HepG2 (cell line): Measurements from ENCODE around the gene HDAC5. TPM values are rescaled to one million over a fixed set of nuclear protein-coding genes. Genes with fewer than 3 reads are reported as not detected.

Experiments used
- CEBPB ChIP-seq: IDR thresholded peaks from 2 replicates; pipeline ENCODE4 v1.6.1; 2011; ENCODE audit warnings: low read depth, low read length, improper control_type of control experiment, borderline replicate concordance
- HNF4A ChIP-seq: sonication (generic); formaldehyde crosslinking; IDR thresholded peaks from 2 replicates; pipeline ENCODE4 v1.4.0; 2020; ENCODE audit warnings: missing genetic modification reagents
- HOXD1 ChIP-seq: sonication (generic); formaldehyde crosslinking; IDR thresholded peaks from 2 replicates; pipeline ENCODE4 v1.5.0; 2020; ENCODE audit warnings: missing genetic modification reagents
- KDM4B ChIP-seq: sonication (generic); formaldehyde crosslinking; IDR thresholded peaks from 2 replicates; pipeline ENCODE4 v1.4.0; 2020; ENCODE audit warnings: missing genetic modification reagents
- KLF13 ChIP-seq: sonication (generic); formaldehyde crosslinking; IDR thresholded peaks from 2 replicates; pipeline ENCODE4 v1.4.0; 2020; ENCODE audit warnings: mild to moderate bottlenecking, missing genetic modification reagents
- NR2F2 ChIP-seq: IDR thresholded peaks from 2 replicates; pipeline ENCODE4 v1.6.1; 2012; ENCODE audit warnings: low read depth, inconsistent platforms, borderline replicate concordance
- PHB2 ChIP-seq: fragments of 450-650 bp; IDR thresholded peaks from 2 replicates; pipeline ENCODE4 v1.6.1; 2018; ENCODE audit not compliant: partially characterized antibody
- SAFB2 ChIP-seq: sonication (generic); formaldehyde crosslinking; IDR thresholded peaks from 2 replicates; pipeline ENCODE4 v1.5.1; 2020; ENCODE audit warnings: missing genetic modification reagents, low read depth, mild to moderate bottlenecking, borderline replicate concordance
- TAF15 ChIP-seq: fragments of 200-400 bp; formaldehyde crosslinking; IDR thresholded peaks from one replicate; pipeline ENCODE4 v1.6.1; 2018; ENCODE audit warnings: mild to moderate bottlenecking, low read depth, low read length; ENCODE audit not compliant: poor library complexity, severe bottlenecking
- ZFP1 ChIP-seq: IDR thresholded peaks from 2 replicates; pipeline ENCODE4 v1.6.1; 2016
- ZNF567 ChIP-seq: sonication (generic); formaldehyde crosslinking; IDR thresholded peaks from 2 replicates; pipeline ENCODE4 v1.8.1; 2023; ENCODE audit warnings: mild to moderate bottlenecking, missing genetic modification reagents, borderline replicate concordance
- polyA plus RNA-seq, 8 experiments: library from polyadenylated mRNA; depleted of rRNA in 3 of 8; stranded (reverse) in 7 of 8; unstranded in 1 of 8; fragments of >200 nt; fragmentation: Illumina TruSeq in 4 of 8; extraction: Trizol in 4 of 8; gene quantifications; 2 replicates each; pipeline versions ENCODE4 v1.2.1 to v1.2.3, GENCODE V29; 2011 to 2016; ENCODE audit warnings: low read depth in 4 of 8, missing spikeins in 1 of 8, mixed read lengths in 1 of 8; ENCODE audit not compliant: insufficient read depth in 1 of 8
- total RNA-seq, 5 experiments: library from RNA; depleted of rRNA; stranded (reverse); fragments of >200 nt; fragmentation: Illumina TruSeq; extraction: Trizol; gene quantifications; 2 replicates each; pipeline ENCODE4 v1.2.3, GENCODE V29; 2016; ENCODE audit warnings: low read depth in 1 of 5
- TF ChIP-seq, protein P1 (sequence below): sonication (generic); formaldehyde crosslinking; IDR thresholded peaks from 2 replicates; pipeline ENCODE4 v1.8.0; 2022; ENCODE audit warnings: low read depth, missing genetic modification reagents
- TF ChIP-seq, protein P2 (sequence below): sonication (generic); formaldehyde crosslinking; IDR thresholded peaks from 2 replicates; pipeline ENCODE4 v1.5.1; 2020; ENCODE audit warnings: missing genetic modification reagents, mild to moderate bottlenecking, borderline replicate concordance
- TF ChIP-seq, protein P3 (sequence below): sonication (generic); formaldehyde crosslinking; IDR thresholded peaks from 2 replicates; pipeline ENCODE4 v1.5.0; 2020; ENCODE audit warnings: mild to moderate bottlenecking, missing genetic modification reagents
- TF ChIP-seq, protein P4 (sequence below): IDR thresholded peaks from 2 replicates; pipeline ENCODE4 v1.6.1; 2016
- TF ChIP-seq, protein P5 (sequence below), 2 experiments: sonication (generic) in 1 of 2; formaldehyde crosslinking in 1 of 2; IDR thresholded peaks; 2 replicates each; pipeline versions ENCODE4 v1.4.0 to v1.6.1; 2018 to 2020; ENCODE audit warnings: missing genetic modification reagents in 2 of 2, borderline replicate concordance in 1 of 2, low read depth in 1 of 2, mild to moderate bottlenecking in 1 of 2, missing biosample characterization in 1 of 2
- TF ChIP-seq, protein P6 (sequence below): IDR thresholded peaks from 2 replicates; pipeline ENCODE4 v1.6.1; 2016; ENCODE audit warnings: control low read depth
- TF ChIP-seq, protein P7 (sequence below): sonication (generic); formaldehyde crosslinking; IDR thresholded peaks from 2 replicates; pipeline ENCODE4 v1.4.0; 2020; ENCODE audit warnings: mild to moderate bottlenecking, missing genetic modification reagents

HDAC5 gene
- total and polyA plus RNA-seq, 2 of the 13 experiments (the other 11 are each of a cell fraction or from before 2014, with no cell fraction given): 46.4 to 85.4 TPM

DNA sequence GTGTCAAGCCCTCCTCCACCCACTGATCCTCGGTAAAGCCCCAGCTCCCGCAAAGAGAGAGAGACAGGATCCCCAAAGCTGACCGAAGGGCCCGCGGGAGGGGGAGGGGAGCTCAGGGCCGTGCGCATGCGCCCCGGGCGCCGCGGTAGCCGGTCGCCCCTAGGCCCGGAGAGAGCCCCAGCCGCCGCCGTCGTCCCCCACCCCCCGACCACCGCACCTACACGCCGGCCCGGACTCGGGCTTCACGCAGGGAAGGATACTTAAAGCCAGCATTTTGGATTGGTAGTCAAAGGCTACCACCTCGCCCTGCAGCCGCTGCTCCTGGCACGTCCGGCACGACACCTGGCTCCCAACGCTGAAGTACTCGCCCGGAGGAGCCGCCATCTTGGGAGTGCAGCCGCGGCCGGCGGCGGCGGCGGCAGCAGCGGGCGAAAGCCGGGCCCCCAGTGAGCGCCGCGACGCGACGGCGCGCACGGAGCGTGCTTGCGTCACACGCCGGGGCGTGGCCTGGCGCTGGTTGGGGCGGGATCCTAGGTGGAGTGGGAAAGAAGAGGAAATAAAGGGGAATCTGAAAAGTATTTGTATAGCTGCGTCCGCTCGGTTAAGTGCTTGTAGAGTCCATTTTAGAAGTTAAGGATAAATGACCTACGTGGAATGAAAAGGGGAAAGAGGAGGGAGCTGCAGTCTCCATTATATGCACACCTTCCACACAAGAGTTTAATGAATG, 57.1 kb downstream of the HDAC5 start, which contains the start of gene LSM12 (continued):
- TF ChIP-seq, protein P1, sequence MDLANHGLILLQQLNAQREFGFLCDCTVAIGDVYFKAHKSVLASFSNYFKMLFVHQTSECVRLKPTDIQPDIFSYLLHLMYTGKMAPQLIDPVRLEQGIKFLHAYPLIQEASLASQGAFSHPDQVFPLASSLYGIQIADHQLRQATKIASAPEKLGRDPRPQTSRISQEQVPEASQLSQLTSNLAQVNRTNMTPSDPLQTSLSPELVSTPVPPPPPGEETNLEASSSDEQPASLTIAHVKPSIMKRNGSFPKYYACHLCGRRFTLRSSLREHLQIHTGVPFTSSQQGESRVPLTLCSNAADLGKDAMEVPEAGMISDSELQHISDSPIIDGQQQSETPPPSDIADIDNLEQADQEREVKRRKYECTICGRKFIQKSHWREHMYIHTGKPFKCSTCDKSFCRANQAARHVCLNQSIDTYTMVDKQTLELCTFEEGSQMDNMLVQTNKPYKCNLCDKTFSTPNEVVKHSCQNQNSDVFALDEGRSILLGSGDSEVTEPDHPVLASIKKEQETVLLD (CRISPR knock-in tag): peak; percentile 99
- TF ChIP-seq, protein P2, sequence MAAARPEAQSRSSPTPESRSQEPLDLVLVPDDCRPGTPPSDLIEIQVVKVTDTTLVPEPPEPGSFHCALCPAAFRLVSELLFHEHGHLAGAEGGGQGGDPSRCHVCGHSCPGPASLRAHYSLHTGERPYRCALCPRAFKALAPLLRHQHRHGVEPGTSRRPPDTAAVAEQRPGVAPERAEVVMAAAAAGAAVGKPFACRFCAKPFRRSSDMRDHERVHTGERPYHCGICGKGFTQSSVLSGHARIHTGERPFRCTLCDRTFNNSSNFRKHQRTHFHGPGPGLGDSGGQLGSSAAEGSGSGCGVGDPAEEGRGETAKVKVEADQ (CRISPR knock-in tag): peak; percentile 74; the same call in 1 of the 2 replicates
- TF ChIP-seq, protein P3, sequence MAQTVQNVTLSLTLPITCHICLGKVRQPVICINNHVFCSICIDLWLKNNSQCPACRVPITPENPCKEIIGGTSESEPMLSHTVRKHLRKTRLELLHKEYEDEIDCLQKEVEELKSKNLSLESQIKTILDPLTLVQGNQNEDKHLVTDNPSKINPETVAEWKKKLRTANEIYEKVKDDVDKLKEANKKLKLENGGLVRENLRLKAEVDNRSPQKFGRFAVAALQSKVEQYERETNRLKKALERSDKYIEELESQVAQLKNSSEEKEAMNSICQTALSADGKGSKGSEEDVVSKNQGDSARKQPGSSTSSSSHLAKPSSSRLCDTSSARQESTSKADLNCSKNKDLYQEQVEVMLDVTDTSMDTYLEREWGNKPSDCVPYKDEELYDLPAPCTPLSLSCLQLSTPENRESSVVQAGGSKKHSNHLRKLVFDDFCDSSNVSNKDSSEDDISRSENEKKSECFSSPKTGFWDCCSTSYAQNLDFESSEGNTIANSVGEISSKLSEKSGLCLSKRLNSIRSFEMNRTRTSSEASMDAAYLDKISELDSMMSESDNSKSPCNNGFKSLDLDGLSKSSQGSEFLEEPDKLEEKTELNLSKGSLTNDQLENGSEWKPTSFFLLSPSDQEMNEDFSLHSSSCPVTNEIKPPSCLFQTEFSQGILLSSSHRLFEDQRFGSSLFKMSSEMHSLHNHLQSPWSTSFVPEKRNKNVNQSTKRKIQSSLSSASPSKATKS (CRISPR knock-in tag): no peak
- TF ChIP-seq, protein P4, sequence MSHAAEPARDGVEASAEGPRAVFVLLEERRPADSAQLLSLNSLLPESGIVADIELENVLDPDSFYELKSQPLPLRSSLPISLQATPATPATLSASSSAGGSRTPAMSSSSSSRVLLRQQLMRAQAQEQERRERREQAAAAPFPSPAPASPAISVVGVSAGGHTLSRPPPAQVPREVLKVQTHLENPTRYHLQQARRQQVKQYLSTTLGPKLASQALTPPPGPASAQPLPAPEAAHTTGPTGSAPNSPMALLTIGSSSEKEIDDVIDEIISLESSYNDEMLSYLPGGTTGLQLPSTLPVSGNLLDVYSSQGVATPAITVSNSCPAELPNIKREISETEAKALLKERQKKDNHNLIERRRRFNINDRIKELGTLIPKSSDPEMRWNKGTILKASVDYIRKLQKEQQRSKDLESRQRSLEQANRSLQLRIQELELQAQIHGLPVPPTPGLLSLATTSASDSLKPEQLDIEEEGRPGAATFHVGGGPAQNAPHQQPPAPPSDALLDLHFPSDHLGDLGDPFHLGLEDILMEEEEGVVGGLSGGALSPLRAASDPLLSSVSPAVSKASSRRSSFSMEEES (CRISPR knock-in tag): no peak
- TF ChIP-seq NR2F2 (no peak; the same call in 1 of the 2 replicates), HNF4A (CRISPR knock-in tag) (no peak), KLF13 (CRISPR knock-in tag) (no peak), HOXD1 (no peak; the same call in 1 of the 2 replicates), ZFP1 (CRISPR knock-in tag) (no peak), SAFB2 (peak; percentile 81), CEBPB (peak; percentile 93; the same call in 1 of the 2 replicates), KDM4B (CRISPR knock-in tag) (no peak), TAF15 (peak; percentile 82), PHB2 (no peak), ZNF567 (CRISPR knock-in tag) (no peak)
- TF ChIP-seq, protein P5, sequence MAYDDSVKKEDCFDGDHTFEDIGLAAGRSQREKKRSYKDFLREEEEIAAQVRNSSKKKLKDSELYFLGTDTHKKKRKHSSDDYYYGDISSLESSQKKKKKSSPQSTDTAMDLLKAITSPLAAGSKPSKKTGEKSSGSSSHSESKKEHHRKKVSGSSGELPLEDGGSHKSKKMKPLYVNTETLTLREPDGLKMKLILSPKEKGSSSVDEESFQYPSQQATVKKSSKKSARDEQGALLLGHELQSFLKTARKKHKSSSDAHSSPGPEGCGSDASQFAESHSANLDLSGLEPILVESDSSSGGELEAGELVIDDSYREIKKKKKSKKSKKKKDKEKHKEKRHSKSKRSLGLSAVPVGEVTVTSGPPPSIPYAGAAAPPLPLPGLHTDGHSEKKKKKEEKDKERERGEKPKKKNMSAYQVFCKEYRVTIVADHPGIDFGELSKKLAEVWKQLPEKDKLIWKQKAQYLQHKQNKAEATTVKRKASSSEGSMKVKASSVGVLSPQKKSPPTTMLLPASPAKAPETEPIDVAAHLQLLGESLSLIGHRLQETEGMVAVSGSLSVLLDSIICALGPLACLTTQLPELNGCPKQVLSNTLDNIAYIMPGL (CRISPR knock-in tag; IDR thresholded peaks at IDR 0.05; ENCODE audit: borderline replicate concordance in 1 of 2, low read depth in 1 of 2): peak in 1 of 2 experiments; percentile 83; a peak in 2 of 4 replicates
- TF ChIP-seq, protein P6, sequence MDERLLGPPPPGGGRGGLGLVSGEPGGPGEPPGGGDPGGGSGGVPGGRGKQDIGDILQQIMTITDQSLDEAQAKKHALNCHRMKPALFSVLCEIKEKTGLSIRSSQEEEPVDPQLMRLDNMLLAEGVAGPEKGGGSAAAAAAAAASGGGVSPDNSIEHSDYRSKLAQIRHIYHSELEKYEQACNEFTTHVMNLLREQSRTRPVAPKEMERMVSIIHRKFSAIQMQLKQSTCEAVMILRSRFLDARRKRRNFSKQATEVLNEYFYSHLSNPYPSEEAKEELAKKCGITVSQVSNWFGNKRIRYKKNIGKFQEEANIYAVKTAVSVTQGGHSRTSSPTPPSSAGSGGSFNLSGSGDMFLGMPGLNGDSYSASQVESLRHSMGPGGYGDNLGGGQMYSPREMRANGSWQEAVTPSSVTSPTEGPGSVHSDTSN (CRISPR knock-in tag): no peak
- TF ChIP-seq, protein P7, sequence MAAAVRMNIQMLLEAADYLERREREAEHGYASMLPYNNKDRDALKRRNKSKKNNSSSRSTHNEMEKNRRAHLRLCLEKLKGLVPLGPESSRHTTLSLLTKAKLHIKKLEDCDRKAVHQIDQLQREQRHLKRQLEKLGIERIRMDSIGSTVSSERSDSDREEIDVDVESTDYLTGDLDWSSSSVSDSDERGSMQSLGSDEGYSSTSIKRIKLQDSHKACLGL (CRISPR knock-in tag): no peak
